HFFc6 (cell line): ENCODE results near the gene ORM2. TPM values are rescaled to one million over a fixed set of nuclear protein-coding genes. Genes with fewer than 3 reads are reported as not detected.

Experiments used
- DNase-seq: peaks from one replicate; pipeline ENCODE4 v3.0.0-alpha.2; 2018
- H3K27ac Mint-ChIP-seq: 2 replicates; pipeline ENCODE4 v1.8.0; 2020; ENCODE audit warnings: mild to moderate bottlenecking, mixed read lengths
- H3K27me3 Mint-ChIP-seq: 2 replicates; pipeline ENCODE4 v1.8.0; 2021; ENCODE audit warnings: mild to moderate bottlenecking, moderate library complexity, mixed read lengths; ENCODE audit not compliant: insufficient read depth
- H3K36me3 Mint-ChIP-seq: 2 replicates; pipeline ENCODE4 v1.8.0; 2021; ENCODE audit warnings: low read depth, mixed read lengths
- H3K4me1 Mint-ChIP-seq: 2 replicates; pipeline ENCODE4 v1.8.0; 2020; ENCODE audit warnings: low read depth, mixed read lengths
- H3K4me3 Mint-ChIP-seq: 2 replicates; pipeline ENCODE4 v1.8.0; 2020; ENCODE audit warnings: mild to moderate bottlenecking, moderate library complexity, mixed read lengths
- H3K9me3 Mint-ChIP-seq: 2 replicates; pipeline ENCODE4 v1.8.0; 2020; ENCODE audit warnings: mild to moderate bottlenecking, mixed read lengths
- CTCF ChIP-seq: fragments of 200-600 bp; sonication (generic); IDR thresholded peaks from 2 replicates; pipeline ENCODE4 v1.5.0; 2021; ENCODE audit warnings: antibody characterized with exemption, mild to moderate bottlenecking
- total RNA-seq, 6 experiments: library from RNA; stranded (reverse); fragmentation: NEBNext Ultra II Directional; extraction: Animal tissue kit (Norgen Biotek cat#: 25700); gene quantifications; 2 replicates in 1 of 6; 3 replicates in 5 of 6; pipeline ENCODE4 v1.2.3, GENCODE V29; 2021

ORM2 gene
- total RNA-seq, 6 experiments from 2014 or later, result not detected

- Mint-ChIP-seq H3K4me3 (peak overlapping the region; percentile 22; the same call in 1 of the 2 replicates), H3K36me3 (peaks cover 32% of the 10 kb centered on the region), H3K9me3 (no peaks in the 10 kb centered on the region), H3K4me1 (peaks cover 61% of the 10 kb centered on the region), H3K27ac (peak overlapping the region; percentile 76), H3K27me3 (0 out of 2 replicates have a peak, but pooled peaks cover 1% of the 10 kb centered on the region)
- no peak for DNase-seq
- no peak for TF ChIP-seq CTCF
Measured at GRCh38 chr9:114287763-114288192, 41.9 kb upstream of the ORM2 start.

GRCh38 chr9:114288193-114289091, 41.2 kb upstream of the ORM2 start:
- Mint-ChIP-seq H3K4me1 (peaks cover 55% of the 10 kb centered on the region), H3K9me3 (no peaks in the 10 kb centered on the region), H3K27ac (peak overlapping the region; percentile 76), H3K4me3 (peak overlapping the region; percentile 22; the same call in 1 of the 2 replicates), H3K36me3 (peaks cover 39% of the 10 kb centered on the region), H3K27me3 (0 out of 2 replicates have a peak, but pooled peaks cover 1% of the 10 kb centered on the region)
- DNase-seq, result peak; percentile 67
- TF ChIP-seq CTCF, result peak; percentile 33; the same call in 1 of the 2 replicates

- Mint-ChIP-seq H3K27ac (no peak overlapping the region), H3K27me3 (0 out of 2 replicates have a peak, but pooled peaks cover 1% of the 10 kb centered on the region), H3K9me3 (no peaks in the 10 kb centered on the region), H3K36me3 (peaks cover 40% of the 10 kb centered on the region), H3K4me1 (peaks cover 50% of the 10 kb centered on the region), H3K4me3 (no peak overlapping the region)
- DNase-seq, result no peak
- TF ChIP-seq CTCF, result no peak
Measured at GRCh38 chr9:114289106-114289505, 40.6 kb upstream of the ORM2 start.

- peaks cover 4% of the 10 kb centered on the region; the same call in 1 of the 2 replicates for H3K9me3 Mint-ChIP-seq
- TF ChIP-seq CTCF, result no peak
- peaks cover 43% of the 10 kb centered on the region for H3K36me3 Mint-ChIP-seq
- H3K4me3 Mint-ChIP-seq, result no peak overlapping the region
- H3K27ac Mint-ChIP-seq, result no peak overlapping the region; the same call in 1 of the 2 replicates
- H3K27me3 Mint-ChIP-seq, result 0 out of 2 replicates have a peak, but pooled peaks cover 1% of the 10 kb centered on the region
- H3K4me1 Mint-ChIP-seq, result peaks cover 46% of the 10 kb centered on the region
- no peak for DNase-seq
Measured at GRCh38 chr9:114289571-114290481, 39.8 kb upstream of the ORM2 start.

GRCh38 chr9:114290561-114290986, 39.1 kb upstream of the ORM2 start:
- Mint-ChIP-seq H3K27ac (peak overlapping the region; percentile 51), H3K9me3 (peaks cover 4% of the 10 kb centered on the region; the same call in 1 of the 2 replicates), H3K36me3 (peaks cover 47% of the 10 kb centered on the region), H3K27me3 (0 out of 2 replicates have a peak, but pooled peaks cover 1% of the 10 kb centered on the region), H3K4me1 (peaks cover 39% of the 10 kb centered on the region), H3K4me3 (no peak overlapping the region)
- TF ChIP-seq CTCF, result no peak
- DNase-seq, result no peak
